HEK293 (cell line): ENCODE data around the gene SPECC1L.
"Not testable (repeated sequence)": the region's sequence is repeated elsewhere in the genome, so short reads cannot be mapped to it uniquely, and the experiment has no call there.

Experiments used
- CTCF ChIA-PET: fragments of 350-600 bp; formaldehyde crosslinking; extraction: SDS; loops from one replicate; lab custom pipeline; 2021; ENCODE audit warnings: antibody characterized with exemption; lab: Yijun Ruan, JAX
- POLR2A ChIA-PET: fragments of 300-600 bp; formaldehyde crosslinking; extraction: SDS; loops from one replicate; lab custom pipeline; 2020; ENCODE audit warnings: antibody characterized with exemption, inconsistent platforms; lab: Yijun Ruan, JAX
- H3K27ac ChIP-seq: fragments of 200-500 bp; sonication (Bioruptor generic); 2 replicates; pipeline ENCODE4 v1.5.1; 2014; ENCODE audit warnings: low read depth, low read length, control low read depth, inconsistent platforms; ENCODE audit errors: extremely low read depth
- H3K36me3 ChIP-seq, 2 experiments: fragments of 200-500 bp in 1 of 2; sonication (Bioruptor generic) in 1 of 2; 1 replicate in 1 of 2; 2 replicates in 1 of 2; pipeline ENCODE4 v1.5.1; 2014 to 2017; ENCODE audit warnings: inconsistent platforms in 2 of 2, low read length in 2 of 2; ENCODE audit not compliant: control insufficient read depth in 2 of 2, insufficient read depth in 1 of 2
- H3K4me1 ChIP-seq: fragments of 200-500 bp; sonication (Bioruptor generic); 2 replicates; pipeline ENCODE4 v1.5.1; 2014; ENCODE audit warnings: mild to moderate bottlenecking, low read length, inconsistent platforms; ENCODE audit not compliant: control insufficient read depth, insufficient read depth
- H3K4me3 ChIP-seq: 2 replicates; pipeline ENCODE4 v1.5.1; 2011; ENCODE audit warnings: low read depth, mild to moderate bottlenecking, control low read depth, low read length, moderate library complexity
- H3K9me3 ChIP-seq: fragments of 200-500 bp; sonication (Bioruptor generic); 2 replicates; pipeline ENCODE4 v1.5.1; 2014; ENCODE audit warnings: low read depth, low read length, inconsistent platforms; ENCODE audit not compliant: control insufficient read depth, insufficient read depth
- EGR2 ChIP-seq: fragments of 450-650 bp; formaldehyde crosslinking; IDR thresholded peaks from 2 replicates; pipeline ENCODE4 v1.5.1; 2016; ENCODE audit warnings: low read depth, missing biosample characterization, missing genetic modification characterization
- GLIS1 ChIP-seq: fragments of 450-650 bp; formaldehyde crosslinking; IDR thresholded peaks from 2 replicates; pipeline ENCODE4 v1.5.1; 2016; ENCODE audit warnings: missing biosample characterization, missing genetic modification characterization
- IKZF3 ChIP-seq: fragments of 450-650 bp; IDR thresholded peaks from 2 replicates; pipeline ENCODE4 v1.5.0; 2018; ENCODE audit warnings: missing biosample characterization, mild to moderate bottlenecking, missing genetic modification characterization, moderate library complexity
- OSR2 ChIP-seq: fragments of 450-650 bp; formaldehyde crosslinking; IDR thresholded peaks from 2 replicates; pipeline ENCODE4 v1.5.1; 2016; ENCODE audit warnings: missing biosample characterization, missing genetic modification characterization
- SP2 ChIP-seq: fragments of 450-650 bp; formaldehyde crosslinking; IDR thresholded peaks from 2 replicates; pipeline ENCODE4 v1.5.1; 2016; ENCODE audit warnings: missing biosample characterization, missing genetic modification characterization
- WT1 ChIP-seq: fragments of 450-650 bp; formaldehyde crosslinking; IDR thresholded peaks from 2 replicates; pipeline ENCODE4 v1.5.1; 2016; ENCODE audit warnings: missing biosample characterization, missing genetic modification characterization
- ZBTB17 ChIP-seq: fragments of 450-650 bp; formaldehyde crosslinking; IDR thresholded peaks from 2 replicates; pipeline ENCODE4 v1.5.1; 2016; ENCODE audit warnings: missing biosample characterization, missing genetic modification characterization
- ZBTB20 ChIP-seq: fragments of 450-650 bp; formaldehyde crosslinking; IDR thresholded peaks from 2 replicates; pipeline ENCODE4 v1.5.1; 2016; ENCODE audit warnings: missing biosample characterization, missing genetic modification characterization
- ZFHX2 ChIP-seq: fragments of 450-650 bp; formaldehyde crosslinking; conservative IDR thresholded peaks from 2 replicates; pipeline ENCODE4 v1.5.1; 2016; ENCODE audit warnings: missing biosample characterization, missing genetic modification characterization
- ZNF146 ChIP-seq: fragments of 450-650 bp; formaldehyde crosslinking; IDR thresholded peaks from 2 replicates; pipeline ENCODE4 v1.5.1; 2016; ENCODE audit warnings: missing biosample characterization, missing genetic modification characterization
- ZNF248 ChIP-seq: fragments of 450-650 bp; formaldehyde crosslinking; IDR thresholded peaks from 2 replicates; pipeline ENCODE4 v1.5.1; 2017; ENCODE audit warnings: missing biosample characterization, missing genetic modification characterization
- ZNF341 ChIP-seq: fragments of 450-650 bp; formaldehyde crosslinking; IDR thresholded peaks from 2 replicates; pipeline ENCODE4; 2016; ENCODE audit warnings: low read depth, missing biosample characterization, missing genetic modification characterization
- ZNF585B ChIP-seq: fragments of 450-650 bp; formaldehyde crosslinking; IDR thresholded peaks from 2 replicates; pipeline ENCODE4 v1.5.1; 2016; ENCODE audit warnings: missing biosample characterization, missing genetic modification characterization
- ZNF600 ChIP-seq: fragments of 450-650 bp; formaldehyde crosslinking; IDR thresholded peaks from 2 replicates; pipeline ENCODE4 v1.5.1; 2016; ENCODE audit warnings: missing biosample characterization, missing genetic modification characterization
- ZNF624 ChIP-seq: fragments of 450-650 bp; formaldehyde crosslinking; IDR thresholded peaks from 2 replicates; pipeline ENCODE4 v1.5.1; 2017; ENCODE audit warnings: missing biosample characterization, missing genetic modification characterization
- ZNF654 ChIP-seq: fragments of 450-650 bp; formaldehyde crosslinking; IDR thresholded peaks from 2 replicates; pipeline ENCODE4 v1.5.1; 2016; ENCODE audit warnings: low read depth, missing biosample characterization, missing genetic modification characterization
- ZNF843 ChIP-seq: fragments of 450-650 bp; formaldehyde crosslinking; IDR thresholded peaks from 2 replicates; pipeline ENCODE4 v1.5.1; 2016; ENCODE audit warnings: missing biosample characterization, missing genetic modification characterization
- ZSCAN30 ChIP-seq: fragments of 450-650 bp; IDR thresholded peaks from 2 replicates; pipeline ENCODE4 v1.5.1; 2018; ENCODE audit warnings: missing biosample characterization, mild to moderate bottlenecking, missing genetic modification characterization, moderate library complexity
- TF ChIP-seq, protein P1 (sequence below): fragments of 450-650 bp; formaldehyde crosslinking; IDR thresholded peaks from 2 replicates; pipeline ENCODE4 v1.5.1; 2016; ENCODE audit warnings: missing biosample characterization, missing genetic modification characterization
- TF ChIP-seq, protein P2 (sequence below): fragments of 450-650 bp; formaldehyde crosslinking; IDR thresholded peaks from 2 replicates; pipeline ENCODE4 v1.5.1; 2016; ENCODE audit warnings: missing biosample characterization, missing genetic modification characterization, borderline replicate concordance

Gene SPECC1L

DNA sequence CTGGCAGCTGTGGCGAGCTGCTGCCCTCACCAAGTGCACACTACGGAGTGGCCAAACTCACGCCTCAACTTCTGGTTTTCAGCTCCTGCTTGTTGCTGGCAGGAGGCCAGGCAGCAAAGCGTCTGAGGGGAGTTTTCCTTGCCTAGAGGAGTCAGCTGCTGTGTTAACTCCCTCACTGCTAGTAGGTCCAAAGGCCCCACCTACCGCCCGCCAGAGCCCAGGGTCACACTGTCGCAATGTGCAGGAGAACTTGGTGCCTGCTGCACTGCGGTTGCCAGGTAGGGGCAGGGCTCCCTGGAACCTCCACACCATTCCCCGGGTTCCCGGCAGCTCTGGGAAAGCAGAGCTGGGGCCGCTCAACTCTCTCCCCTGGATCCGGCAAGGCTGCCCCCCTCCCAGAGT lies 25.6 kb upstream of the SPECC1L start, which contains the start of gene GGT5:
TSS of gene GGT5 (minus strand) at position 53 of the 402 bp plus-strand sequence. CDS start 357 bp downstream, outside the sequence.
- H3K27ac ChIP-seq, H3K4me3 ChIP-seq, POLR2A ChIA-PET, H3K9me3 ChIP-seq, H3K36me3 ChIP-seq, H3K4me1 ChIP-seq: not testable (repeated sequence)
- peak; percentile 20; the same call in 1 of the 2 replicates for TF ChIP-seq ZBTB20 (tag by site-specific recombination)
- peak; percentile 36; the same call in 1 of the 2 replicates for TF ChIP-seq OSR2 (tag by site-specific recombination)
- peak; percentile 91 for TF ChIP-seq WT1 (tag by site-specific recombination)
- CTCF ChIA-PET: interaction anchor here (1.0 to 1.3 kb wide), 3 partner anchors 14 to 260 kb away, joined by 3 to 4 read pairs (median 3); no protein-coding TSS in a partner anchor

DNA sequence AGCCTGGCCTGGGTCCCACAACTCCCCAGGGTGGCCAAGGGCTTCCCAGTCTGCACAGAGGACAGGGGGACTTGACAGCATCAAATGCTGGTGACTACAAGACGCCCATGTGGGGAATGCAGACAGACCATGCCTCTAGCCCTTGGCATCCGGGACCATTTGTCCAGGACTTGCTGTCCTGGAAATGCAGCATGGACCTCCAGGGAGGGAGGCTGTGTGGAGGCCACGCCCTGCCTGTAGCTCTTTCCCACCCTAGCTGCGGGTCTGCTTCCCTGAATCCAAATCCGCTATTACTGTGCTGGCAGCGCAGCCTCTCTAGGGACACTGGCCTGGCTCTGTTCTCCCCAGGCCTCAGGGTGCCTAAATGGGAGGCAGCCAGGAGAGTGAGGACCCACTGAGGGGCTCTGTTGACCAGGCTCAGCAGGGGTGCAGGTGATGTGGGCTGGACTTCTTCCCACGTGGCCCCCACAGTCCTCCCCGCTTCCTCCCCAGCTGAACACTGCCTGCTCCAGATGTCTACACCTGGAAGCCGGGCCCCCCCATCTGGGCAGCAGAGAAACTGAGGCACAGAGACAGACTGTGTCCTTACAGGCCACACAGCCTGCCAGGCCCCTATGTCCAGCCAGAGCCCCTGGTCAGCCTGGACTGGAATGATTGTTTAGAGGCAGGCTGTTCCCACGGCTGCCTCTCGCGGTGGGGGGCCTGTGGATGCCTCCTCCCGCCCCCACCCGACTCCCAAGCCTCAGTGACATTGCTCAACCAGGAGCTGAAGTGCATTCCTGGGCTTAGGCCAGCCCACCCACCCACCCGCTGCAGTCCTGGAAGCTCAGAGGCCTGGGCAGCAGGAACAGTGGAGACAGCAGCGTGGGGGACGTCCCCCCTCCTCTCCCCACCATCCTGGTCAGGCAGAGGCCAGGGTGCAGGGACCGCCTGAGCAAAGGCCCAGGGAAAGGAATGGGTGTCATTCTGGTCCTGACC lies 24.8 kb upstream of the SPECC1L start:
- CTCF ChIA-PET: interaction anchor here (0.7 to 2.5 kb wide), 6 partner anchors 15 to 261 kb away, joined by 3 to 17 read pairs (median 4); no protein-coding TSS in a partner anchor
- H3K4me1 ChIP-seq, H3K27ac ChIP-seq, H3K9me3 ChIP-seq, POLR2A ChIA-PET, H3K36me3 ChIP-seq, H3K4me3 ChIP-seq: not testable (repeated sequence)
- peak; percentile 39 for TF ChIP-seq ZNF585B (tag by site-specific recombination)
- peak; percentile 31; the same call in 1 of the 2 replicates for TF ChIP-seq ZNF600
- TF ChIP-seq EGR2: peak; percentile 55; the same call in 1 of the 2 replicates
- TF ChIP-seq ZFHX2 (tag by site-specific recombination): peak; percentile 45; the same call in 1 of the 2 replicates

DNA sequence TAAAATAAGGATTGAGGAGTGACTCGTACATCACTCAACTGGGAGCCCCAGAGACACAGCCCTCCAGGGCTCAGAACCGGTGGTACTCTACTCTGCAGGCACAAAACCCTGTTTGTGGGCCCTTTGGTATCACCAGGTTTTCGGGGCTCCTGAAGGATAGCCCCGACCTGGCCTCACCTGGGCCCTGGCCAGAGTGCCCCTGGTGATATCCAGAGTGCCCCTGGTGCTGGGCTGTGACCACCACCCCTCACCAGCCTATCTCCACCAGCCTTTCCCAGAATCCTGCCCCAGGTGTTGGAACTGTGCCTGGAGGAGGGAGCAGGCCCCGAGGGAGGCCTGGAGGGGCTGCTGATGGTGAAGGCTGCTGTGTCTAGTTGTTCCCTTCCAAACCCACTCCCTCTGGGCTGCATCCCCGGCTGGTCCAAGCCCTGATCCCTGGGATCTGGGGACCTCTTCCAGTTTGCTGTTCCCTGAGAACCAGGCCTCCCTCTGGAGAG lies 23.6 kb upstream of the SPECC1L start:
- no peaks in the 10 kb centered on the region for H3K36me3 ChIP-seq
- H3K4me3 ChIP-seq: no peak overlapping the region
- H3K4me1 ChIP-seq: peaks cover 4% of the 10 kb centered on the region
- POLR2A ChIA-PET: no interaction called here
- TF ChIP-seq IKZF3 (peak; percentile 26; the same call in 1 of the 2 replicates), ZNF248 (no peak), ZNF341 (peak; percentile 79)
- TF ChIP-seq, all 188 proteins: peak for 2
- no peaks in the 10 kb centered on the region for H3K9me3 ChIP-seq
- H3K27ac ChIP-seq: no peak overlapping the region
- CTCF ChIA-PET: interaction anchor here (0.5 to 2.5 kb wide), 12 partner anchors 8 to 963 kb away, joined by 3 to 17 read pairs (median 4); no protein-coding TSS in a partner anchor

DNA sequence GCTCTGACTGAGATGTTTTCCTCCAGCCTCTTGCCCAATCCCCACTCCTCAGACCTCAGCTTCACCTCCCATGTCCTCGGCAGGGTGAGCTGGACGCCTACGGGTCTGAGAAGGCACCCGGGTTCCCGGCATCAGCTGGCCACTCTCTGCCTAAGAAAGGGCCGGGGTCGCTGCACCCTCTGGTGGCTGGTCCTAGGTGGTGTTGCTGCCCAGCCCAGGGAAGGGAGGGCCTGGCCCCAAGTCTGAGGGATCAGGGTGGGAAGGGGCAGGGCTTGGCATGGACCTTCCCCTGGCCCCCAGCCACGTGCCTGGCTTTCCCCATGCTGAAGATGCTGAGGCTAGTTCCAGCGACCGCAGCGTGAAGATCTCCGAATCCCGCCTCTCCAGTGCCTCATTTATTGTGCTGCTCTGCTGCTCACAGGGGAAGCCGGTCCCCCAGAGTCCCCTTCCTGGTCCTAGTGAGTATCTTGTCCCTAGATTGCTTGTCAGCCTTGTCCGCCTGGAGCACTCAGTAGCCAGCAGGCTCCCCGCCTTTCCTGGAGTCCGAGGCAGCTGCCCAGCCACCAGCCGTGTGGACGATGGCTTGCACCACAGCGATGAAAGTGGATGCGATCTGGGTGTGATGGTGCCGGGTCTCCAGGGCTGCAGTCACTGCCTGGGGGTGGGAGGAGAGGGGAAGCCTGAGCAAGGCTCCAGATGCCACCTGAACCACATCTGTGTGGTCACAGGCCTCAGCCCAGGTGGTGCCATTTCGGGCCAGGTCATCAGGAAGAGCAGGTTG lies 22.9 kb upstream of the SPECC1L start:
- peaks cover 4% of the 10 kb centered on the region for H3K4me1 ChIP-seq
- no peak overlapping the region for H3K27ac ChIP-seq
- ChIA-PET POLR2A (no interaction called here), CTCF (interaction anchor here (0.5 to 2.5 kb wide), 13 partner anchors 8 to 964 kb away, joined by 3 to 17 read pairs (median 4); no protein-coding TSS in a partner anchor)
- H3K9me3 ChIP-seq: no peaks in the 10 kb centered on the region
- no peak overlapping the region for H3K4me3 ChIP-seq
- no peaks in the 10 kb centered on the region for H3K36me3 ChIP-seq
- TF ChIP-seq ZNF654 (tag by site-specific recombination) (peak; percentile 49), ZSCAN30 (tag by site-specific recombination) (no peak), GLIS1 (tag by site-specific recombination) (0 out of 2 replicates have a peak, but pooled peaks have one; percentile 13), ZBTB20 (tag by site-specific recombination) (peak; percentile 64), ZNF624 (no peak), ZFHX2 (tag by site-specific recombination) (peak; percentile 48), ZNF146 (tag by site-specific recombination) (no peak), SP2 (peak; percentile 36), ZBTB17 (tag by site-specific recombination) (peak; percentile 16; the same call in 1 of the 2 replicates), EGR2 (0 out of 2 replicates have a peak, but pooled peaks have one; percentile 19), ZNF843 (no peak)
- TF ChIP-seq, protein P1, sequence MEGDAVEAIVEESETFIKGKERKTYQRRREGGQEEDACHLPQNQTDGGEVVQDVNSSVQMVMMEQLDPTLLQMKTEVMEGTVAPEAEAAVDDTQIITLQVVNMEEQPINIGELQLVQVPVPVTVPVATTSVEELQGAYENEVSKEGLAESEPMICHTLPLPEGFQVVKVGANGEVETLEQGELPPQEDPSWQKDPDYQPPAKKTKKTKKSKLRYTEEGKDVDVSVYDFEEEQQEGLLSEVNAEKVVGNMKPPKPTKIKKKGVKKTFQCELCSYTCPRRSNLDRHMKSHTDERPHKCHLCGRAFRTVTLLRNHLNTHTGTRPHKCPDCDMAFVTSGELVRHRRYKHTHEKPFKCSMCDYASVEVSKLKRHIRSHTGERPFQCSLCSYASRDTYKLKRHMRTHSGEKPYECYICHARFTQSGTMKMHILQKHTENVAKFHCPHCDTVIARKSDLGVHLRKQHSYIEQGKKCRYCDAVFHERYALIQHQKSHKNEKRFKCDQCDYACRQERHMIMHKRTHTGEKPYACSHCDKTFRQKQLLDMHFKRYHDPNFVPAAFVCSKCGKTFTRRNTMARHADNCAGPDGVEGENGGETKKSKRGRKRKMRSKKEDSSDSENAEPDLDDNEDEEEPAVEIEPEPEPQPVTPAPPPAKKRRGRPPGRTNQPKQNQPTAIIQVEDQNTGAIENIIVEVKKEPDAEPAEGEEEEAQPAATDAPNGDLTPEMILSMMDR (tag by site-specific recombination): peak; percentile 71
- TF ChIP-seq, protein P2, sequence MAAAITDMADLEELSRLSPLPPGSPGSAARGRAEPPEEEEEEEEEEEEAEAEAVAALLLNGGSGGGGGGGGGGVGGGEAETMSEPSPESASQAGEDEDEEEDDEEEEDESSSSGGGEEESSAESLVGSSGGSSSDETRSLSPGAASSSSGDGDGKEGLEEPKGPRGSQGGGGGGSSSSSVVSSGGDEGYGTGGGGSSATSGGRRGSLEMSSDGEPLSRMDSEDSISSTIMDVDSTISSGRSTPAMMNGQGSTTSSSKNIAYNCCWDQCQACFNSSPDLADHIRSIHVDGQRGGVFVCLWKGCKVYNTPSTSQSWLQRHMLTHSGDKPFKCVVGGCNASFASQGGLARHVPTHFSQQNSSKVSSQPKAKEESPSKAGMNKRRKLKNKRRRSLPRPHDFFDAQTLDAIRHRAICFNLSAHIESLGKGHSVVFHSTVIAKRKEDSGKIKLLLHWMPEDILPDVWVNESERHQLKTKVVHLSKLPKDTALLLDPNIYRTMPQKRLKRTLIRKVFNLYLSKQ (tag by site-specific recombination): no peak
